K562 (cell line): Measurements from ENCODE around the gene SH3BP5. TPM values are rescaled to one million over a fixed set of nuclear protein-coding genes. Genes with fewer than 3 reads are reported as not detected.
A peak's percentile ranks its signal among the peaks of the same experiment; 100 is the strongest.

Experiments used
- ARID2 ChIP-seq: fragments of 450-650 bp; IDR thresholded peaks from 2 replicates; pipeline ENCODE4 v1.6.1; 2017; ENCODE audit warnings: antibody characterized with exemption, mild to moderate bottlenecking
- BDP1 ChIP-seq: IDR thresholded peaks from 3 replicates; pipeline ENCODE4 v1.6.1; 2011; ENCODE audit not compliant: insufficient read length, insufficient read depth
- BRD4 ChIP-seq: fragments of 200-600 bp; sonication (generic); IDR thresholded peaks from 2 replicates; pipeline ENCODE4 v1.6.1; 2017; ENCODE audit warnings: inconsistent platforms
- CBX8 ChIP-seq: fragments of 200-600 bp; sonication (generic); IDR thresholded peaks from 2 replicates; pipeline ENCODE4 v1.6.1; 2012; ENCODE audit warnings: borderline replicate concordance, mixed run types, low read depth, mild to moderate bottlenecking, moderate library complexity, mixed read lengths, low read length, control low read depth, inconsistent platforms; ENCODE audit not compliant: poor library complexity, severe bottlenecking; ENCODE audit errors: extremely low read depth
- ELF4 ChIP-seq: fragments of 450-650 bp; formaldehyde crosslinking; IDR thresholded peaks from 2 replicates; pipeline ENCODE4 v1.4.0; 2022; ENCODE audit warnings: missing genetic modification characterization
- EZH2 ChIP-seq: IDR thresholded peaks from 2 replicates; pipeline ENCODE4 v1.6.1; 2012; ENCODE audit warnings: low read depth, mild to moderate bottlenecking, inconsistent platforms, low read length, borderline replicate concordance
- HSF4 ChIP-seq: fragments of 250-450 bp; sonication (Bioruptor Pico); IDR thresholded peaks from 2 replicates; pipeline ENCODE4 v2.1.2; 2022; ENCODE audit warnings: mild to moderate bottlenecking, moderate library complexity, borderline replicate concordance
- MBD2 ChIP-seq: sonication (generic); IDR thresholded peaks from 2 replicates; pipeline ENCODE4 v1.6.1; 2016; ENCODE audit warnings: low read depth, borderline replicate concordance
- MTF1 ChIP-seq: fragments of 250-450 bp; sonication (Bioruptor Pico); IDR thresholded peaks from 2 replicates; pipeline ENCODE4 v1.9.0; 2021; ENCODE audit warnings: moderate library complexity, mild to moderate bottlenecking, inconsistent platforms, borderline replicate concordance
- MYNN ChIP-seq, 2 experiments: sonication (generic); formaldehyde crosslinking in 1 of 2; IDR thresholded peaks; 2 replicates each; pipeline versions ENCODE4 v1.5.0 to v1.6.1; 2016 to 2020; ENCODE audit warnings: antibody characterized with exemption in 1 of 2, missing genetic modification reagents in 1 of 2
- RBM22 ChIP-seq: fragments of 200-400 bp; formaldehyde crosslinking; IDR thresholded peaks from 2 replicates; pipeline ENCODE4 v1.6.1; 2018; ENCODE audit warnings: low read length, low read depth; ENCODE audit not compliant: poor library complexity, severe bottlenecking
- RNF2 ChIP-seq: sonication (generic); IDR thresholded peaks from 2 replicates; pipeline ENCODE4 v1.6.1; 2016
- SAP30 ChIP-seq: fragments of 200-600 bp; sonication (generic); IDR thresholded peaks from 2 replicates; pipeline ENCODE4 v1.6.1; 2012; ENCODE audit warnings: borderline replicate concordance, low read depth, mild to moderate bottlenecking, moderate library complexity, low read length, control low read depth, inconsistent platforms; ENCODE audit not compliant: insufficient read depth, poor library complexity, severe bottlenecking
- SIRT6 ChIP-seq: IDR thresholded peaks from one replicate; pipeline ENCODE4 v1.6.1; 2012; ENCODE audit warnings: low read depth, mild to moderate bottlenecking, control low read depth, inconsistent platforms, low read length, moderate library complexity
- SREBF2 ChIP-seq: sonication (generic); formaldehyde crosslinking; IDR thresholded peaks from 2 replicates; pipeline ENCODE4 v1.4.0; 2020; ENCODE audit warnings: mild to moderate bottlenecking, missing genetic modification reagents
- SRSF9 ChIP-seq: fragments of 200-400 bp; formaldehyde crosslinking; IDR thresholded peaks from 2 replicates; pipeline ENCODE4 v1.6.1; 2017; ENCODE audit warnings: low read depth, low read length, borderline replicate concordance
- STAG1 ChIP-seq: sonication (generic); formaldehyde crosslinking; IDR thresholded peaks from 2 replicates; pipeline ENCODE4 v1.5.0; 2020; ENCODE audit warnings: missing genetic modification reagents, borderline replicate concordance
- SUPT5H ChIP-seq: fragments of 450-650 bp; IDR thresholded peaks from 2 replicates; pipeline ENCODE4 v1.6.1; 2016
- YBX1 ChIP-seq: fragments of 450-650 bp; IDR thresholded peaks from 2 replicates; pipeline ENCODE4 v1.7.1; 2016; ENCODE audit warnings: mild to moderate bottlenecking
- ZBTB49 ChIP-seq: sonication (generic); formaldehyde crosslinking; IDR thresholded peaks from 2 replicates; pipeline ENCODE4 v1.8.0; 2022; ENCODE audit warnings: missing genetic modification reagents, mild to moderate bottlenecking, borderline replicate concordance
- ZNF431 ChIP-seq: sonication (generic); formaldehyde crosslinking; IDR thresholded peaks from 2 replicates; pipeline ENCODE4 v1.8.0; 2022; ENCODE audit warnings: mild to moderate bottlenecking, missing genetic modification reagents
- polyA plus RNA-seq, 8 experiments: library from polyadenylated mRNA; depleted of rRNA in 4 of 8; stranded (reverse) in 5 of 8; unstranded in 3 of 8; fragments of >200 nt; fragmentation: Nextera tagmentation in 2 of 8; fragmentation: Illumina TruSeq in 1 of 8; extraction: Ambion mirVana in 2 of 8; extraction: Trizol in 1 of 8; gene quantifications; 2 replicates each; pipeline versions ENCODE4 v1.2.1 to v1.2.3, GENCODE V29; 2011 to 2014; ENCODE audit warnings: inconsistent platforms in 1 of 8, missing spikeins in 1 of 8
- total RNA-seq, 7 experiments: library from RNA; depleted of rRNA in 6 of 7; stranded (reverse); fragments of >200 nt in 6 of 7; fragmentation: Illumina TruSeq in 2 of 7; extraction: Trizol in 2 of 7; gene quantifications; 2 replicates each; pipeline versions ENCODE4 v1.2.1 to v1.2.3, GENCODE V29; 2011 to 2021; ENCODE audit warnings: low replicate concordance in 1 of 7
- TF ChIP-seq, protein P1 (sequence below): sonication (generic); IDR thresholded peaks from 2 replicates; pipeline ENCODE4 v1.6.1; 2016
- TF ChIP-seq, protein P2 (sequence below): IDR thresholded peaks from 2 replicates; pipeline ENCODE4 v1.6.1; 2016; ENCODE audit warnings: missing genetic modification characterization, missing compliant biosample characterization
- TF ChIP-seq, protein P3 (sequence below): sonication (generic); formaldehyde crosslinking; IDR thresholded peaks from 2 replicates; pipeline ENCODE4 v1.8.0; 2022; ENCODE audit warnings: missing genetic modification reagents, mild to moderate bottlenecking, borderline replicate concordance

SH3BP5 gene
- total and polyA plus RNA-seq, 9 of the 15 experiments (the other 6 are each of a cell fraction or from before 2014, with no cell fraction given) = 2.9 to 29.0 (median 14.9) TPM

DNA sequence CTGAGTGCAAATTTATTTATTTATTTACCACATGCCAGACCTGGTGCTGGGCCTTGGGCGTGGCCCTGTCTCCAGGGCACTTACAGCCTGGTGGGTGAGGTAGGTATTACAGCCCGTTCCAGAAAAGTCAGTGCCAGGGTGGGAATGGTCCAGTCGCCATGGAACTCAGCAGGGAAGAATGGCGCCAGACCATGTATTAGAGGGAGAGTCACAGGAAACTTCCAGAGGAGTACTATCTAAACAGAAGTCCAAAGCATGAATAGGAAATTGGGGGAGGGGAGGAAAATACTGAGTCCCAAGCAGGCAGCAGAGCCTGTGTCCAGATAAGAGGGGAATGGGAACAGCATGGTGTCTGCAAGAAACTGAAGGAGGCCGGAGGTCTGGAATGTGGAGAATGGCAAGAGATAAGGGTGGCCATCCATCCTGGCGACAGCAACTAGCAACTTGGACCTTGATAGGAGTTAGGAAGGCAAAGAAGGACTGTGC is 27.0 kb downstream of the SH3BP5 start (continued):
- TF ChIP-seq, protein P1, sequence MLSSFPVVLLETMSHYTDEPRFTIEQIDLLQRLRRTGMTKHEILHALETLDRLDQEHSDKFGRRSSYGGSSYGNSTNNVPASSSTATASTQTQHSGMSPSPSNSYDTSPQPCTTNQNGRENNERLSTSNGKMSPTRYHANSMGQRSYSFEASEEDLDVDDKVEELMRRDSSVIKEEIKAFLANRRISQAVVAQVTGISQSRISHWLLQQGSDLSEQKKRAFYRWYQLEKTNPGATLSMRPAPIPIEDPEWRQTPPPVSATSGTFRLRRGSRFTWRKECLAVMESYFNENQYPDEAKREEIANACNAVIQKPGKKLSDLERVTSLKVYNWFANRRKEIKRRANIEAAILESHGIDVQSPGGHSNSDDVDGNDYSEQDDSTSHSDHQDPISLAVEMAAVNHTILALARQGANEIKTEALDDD = peak; percentile 84
- no peak for TF ChIP-seq EZH2
- no peak for TF ChIP-seq BRD4
- TF ChIP-seq MBD2 = peak; percentile 72
- TF ChIP-seq, protein P2, sequence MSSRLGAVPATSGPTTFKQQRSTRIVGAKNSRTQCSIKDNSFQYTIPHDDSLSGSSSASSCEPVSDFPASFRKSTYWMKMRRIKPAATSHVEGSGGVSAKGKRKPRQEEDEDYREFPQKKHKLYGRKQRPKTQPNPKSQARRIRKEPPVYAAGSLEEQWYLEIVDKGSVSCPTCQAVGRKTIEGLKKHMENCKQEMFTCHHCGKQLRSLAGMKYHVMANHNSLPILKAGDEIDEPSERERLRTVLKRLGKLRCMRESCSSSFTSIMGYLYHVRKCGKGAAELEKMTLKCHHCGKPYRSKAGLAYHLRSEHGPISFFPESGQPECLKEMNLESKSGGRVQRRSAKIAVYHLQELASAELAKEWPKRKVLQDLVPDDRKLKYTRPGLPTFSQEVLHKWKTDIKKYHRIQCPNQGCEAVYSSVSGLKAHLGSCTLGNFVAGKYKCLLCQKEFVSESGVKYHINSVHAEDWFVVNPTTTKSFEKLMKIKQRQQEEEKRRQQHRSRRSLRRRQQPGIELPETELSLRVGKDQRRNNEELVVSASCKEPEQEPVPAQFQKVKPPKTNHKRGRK = no peak
- TF ChIP-seq SIRT6 = no peak
- no peak for TF ChIP-seq SRSF9
- 0 out of 2 replicates have a peak, but pooled peaks have one; percentile 15 for TF ChIP-seq HSF4
- TF ChIP-seq ZBTB49 (CRISPR knock-in tag) = no peak
- TF ChIP-seq RBM22 = no peak
- TF ChIP-seq SAP30 = no peak
- TF ChIP-seq YBX1 = no peak
- peak; percentile 71; the same call in 1 of the 2 replicates for TF ChIP-seq RNF2
- no peak for TF ChIP-seq SUPT5H
- TF ChIP-seq CBX8 = no peak
- TF ChIP-seq, protein P3, sequence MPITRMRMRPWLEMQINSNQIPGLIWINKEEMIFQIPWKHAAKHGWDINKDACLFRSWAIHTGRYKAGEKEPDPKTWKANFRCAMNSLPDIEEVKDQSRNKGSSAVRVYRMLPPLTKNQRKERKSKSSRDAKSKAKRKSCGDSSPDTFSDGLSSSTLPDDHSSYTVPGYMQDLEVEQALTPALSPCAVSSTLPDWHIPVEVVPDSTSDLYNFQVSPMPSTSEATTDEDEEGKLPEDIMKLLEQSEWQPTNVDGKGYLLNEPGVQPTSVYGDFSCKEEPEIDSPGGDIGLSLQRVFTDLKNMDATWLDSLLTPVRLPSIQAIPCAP (CRISPR knock-in tag) = no peak; the same call in 1 of the 2 replicates
- TF ChIP-seq STAG1 (CRISPR knock-in tag) = no peak
- TF ChIP-seq MYNN (IDR thresholded peaks at IDR 0.05) = peak; percentile 90; the same call in 1 of the 2 replicates
- no peak for TF ChIP-seq MYNN (CRISPR knock-in tag; IDR thresholded peaks at IDR 0.05)
- no peak for TF ChIP-seq BDP1
- TF ChIP-seq SREBF2 (CRISPR knock-in tag) = no peak
- peak; percentile 94 for TF ChIP-seq ELF4 (CRISPR knock-in tag)
- TF ChIP-seq MTF1 (CRISPR knock-in tag) = no peak
- no peak for TF ChIP-seq ARID2
- no peak for TF ChIP-seq ZNF431 (CRISPR knock-in tag)
